Thyroid gland (tissue), 4 donors: ENCODE data around the gene LGR4. TPM values are rescaled to one million over a fixed set of nuclear protein-coding genes. Genes with fewer than 3 reads are reported as not detected.

Experiments used
- DNase-seq, 2 donors: peaks; one replicate each; pipeline ENCODE4 v3.0.0-alpha.2; 2019
- H3K27ac ChIP-seq, 3 donors: fragments of 200-600 bp; sonication (generic); 1 replicate in 2 of 3; 2 replicates in 1 of 3; pipeline ENCODE4 v1.5.1; 2016 to 2019; ENCODE audit warnings: mild to moderate bottlenecking in 1 of 3, moderate library complexity in 1 of 3
- H3K27me3 ChIP-seq: fragments of 200-600 bp; sonication (generic); one replicate; pipeline ENCODE4 v1.5.1; 2019
- H3K36me3 ChIP-seq, 2 donors: fragments of 200-600 bp; sonication (generic); one replicate each; pipeline ENCODE4 v1.5.1; 2016 to 2019
- H3K4me1 ChIP-seq, 2 donors: fragments of 200-600 bp; sonication (generic); one replicate each; pipeline ENCODE4 v1.5.1; 2017 to 2019
- H3K4me3 ChIP-seq, 3 donors: fragments of 200-600 bp; sonication (generic); replicated peaks in 1 of 3; 1 replicate in 2 of 3; 2 replicates in 1 of 3; pipeline ENCODE4 v1.5.1; 2016; ENCODE audit warnings: mild to moderate bottlenecking in 1 of 3
- H3K9me3 ChIP-seq: fragments of 200-600 bp; sonication (generic); one replicate; pipeline ENCODE4 v1.5.1; 2017
- CTCF ChIP-seq, 6 experiments: fragments of 200-600 bp in 3 of 6; fragments of 450-650 bp in 3 of 6; sonication (generic) in 3 of 6; IDR thresholded peaks; one replicate each; pipeline ENCODE4 v1.5.1; 2016 to 2019; ENCODE audit warnings: antibody characterized with exemption in 6 of 6, mild to moderate bottlenecking in 2 of 6, inconsistent platforms in 1 of 6, moderate library complexity in 1 of 6
- POLR2A ChIP-seq, 2 donors: fragments of 450-650 bp; IDR thresholded peaks; one replicate each; pipeline ENCODE4 v1.6.1; 2017; ENCODE audit warnings: antibody characterized with exemption in 2 of 2, mild to moderate bottlenecking in 2 of 2, moderate library complexity in 1 of 2
- WGBS, 2 donors: methylation state at CpG; one replicate each; pipeline ENCODE4 v1.1.5; 2017; 5-methylcytosine and 5-hydroxymethylcytosine counted together
- intact Hi-C: fragments of 100-400 bp; cut with DNase I; formaldehyde crosslinking; loops from one replicate; pipeline ENCODE4 v1.15.1; 2023
- total RNA-seq, 4 donors: library from RNA; depleted of rRNA; stranded (reverse); fragments of >200 nt; gene quantifications; one replicate each; pipeline ENCODE4 v1.2.3, GENCODE V29; 2016

LGR4 gene
- total RNA-seq, 4 donors from 2014 or later, result 40.8 to 62.1 (median 50.2) TPM

GRCh38 chr11:27506200-27507182, 33.9 kb upstream of the LGR4 start, which contains the start of gene LIN7C:
LIN7C (minus strand) TSS chr11:27506769; CDS start chr11:27506752, 17 bp downstream.
- Histone ChIP-seq H3K27me3 (no peaks in the 10 kb centered on the region), H3K4me1 (peaks cover 14 to 22% of the 10 kb centered on the region in 2 donors), H3K27ac (peak within 1 kb of the TSS; percentile 84 to 92 (median 90)), H3K9me3 (no peaks in the 10 kb centered on the region), H3K4me3 (peak within 1 kb of the TSS; percentile 56 to 90 (median 86)), H3K36me3 (no peaks in the 10 kb centered on the region)
- WGBS, 2 donors, result 1% methylated on average over 28 to 45 of the region's 60 CpGs
- intact Hi-C loops, result no loop called here
- peak; percentile 97 for DNase-seq
- no peak for TF ChIP-seq CTCF (IDR thresholded peaks at IDR 0.05)
- TF ChIP-seq POLR2A (IDR thresholded peaks at IDR 0.05), result peak in 1 of 2 donors; percentile 93

DNA sequence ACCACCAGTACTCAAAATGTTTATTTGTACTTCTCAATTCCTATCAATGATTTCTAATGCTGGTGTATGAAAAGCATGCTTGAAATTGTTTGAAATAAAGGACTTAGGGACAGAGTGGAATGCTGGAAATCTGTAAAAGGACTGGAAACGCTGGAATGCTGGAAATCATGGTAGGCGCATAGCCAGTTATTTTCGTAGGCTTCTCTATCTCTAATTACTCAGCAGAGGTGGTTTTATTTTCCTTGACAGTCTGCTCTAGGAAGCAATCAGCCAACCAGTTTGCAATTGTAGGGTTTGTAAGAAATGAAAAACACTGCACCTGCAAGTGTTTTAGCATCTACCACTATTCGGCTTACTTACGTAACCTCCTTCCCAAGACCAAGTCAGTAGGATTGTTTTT, 33.2 kb upstream of the LGR4 start:
- Histone ChIP-seq H3K9me3 (no peaks in the 10 kb centered on the region), H3K4me3 (peak overlapping the region in 2 of 3 donors; percentile 86 to 90), H3K27ac (peak overlapping the region in 2 of 3 donors; percentile 84 to 92), H3K4me1 (peaks cover 14 to 22% of the 10 kb centered on the region in 2 donors), H3K36me3 (peaks cover 0 to 4% of the 10 kb centered on the region in 2 donors), H3K27me3 (no peaks in the 10 kb centered on the region)
- no peak for DNase-seq
- intact Hi-C loops, result no loop called here
- no peak for TF ChIP-seq POLR2A (IDR thresholded peaks at IDR 0.05)
- 5 to 7% methylated on average over 5 of the region's 5 CpGs for WGBS, 2 donors

GRCh38 chr11:27504205-27504604, 31.6 kb upstream of the LGR4 start:
- DNase-seq, result no peak
- Histone ChIP-seq H3K27ac (no peak overlapping the region), H3K27me3 (no peaks in the 10 kb centered on the region), H3K36me3 (peaks cover 6 to 16% of the 10 kb centered on the region in 2 donors), H3K4me1 (peaks cover 14 to 22% of the 10 kb centered on the region in 2 donors), H3K9me3 (no peaks in the 10 kb centered on the region), H3K4me3 (no peak overlapping the region)
- WGBS, 2 donors, result 78 to 89% methylated on average over 2 of the region's 2 CpGs
- intact Hi-C loops, result no loop called here
- TF ChIP-seq POLR2A (IDR thresholded peaks at IDR 0.05), result no peak
- TF ChIP-seq CTCF (IDR thresholded peaks at IDR 0.05), result no peak

DNA sequence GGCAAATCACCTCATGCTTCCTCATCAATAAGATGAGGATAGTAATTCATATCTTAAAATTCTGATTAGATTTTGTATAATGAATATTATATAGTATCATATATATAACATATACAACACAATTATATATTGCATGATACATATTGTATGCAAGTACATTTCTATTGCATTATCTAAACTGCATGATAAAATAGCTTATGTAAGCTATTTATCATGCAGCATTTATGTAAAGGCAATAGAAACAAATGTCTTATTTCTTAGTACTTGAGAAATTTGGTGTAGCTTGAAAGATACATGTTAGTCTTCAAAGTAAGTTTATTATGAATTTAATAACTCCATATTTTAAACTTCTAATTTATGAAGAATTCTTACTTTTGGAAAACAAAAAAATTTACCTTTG, 28.5 kb upstream of the LGR4 start:
- Histone ChIP-seq H3K9me3 (no peaks in the 10 kb centered on the region), H3K4me3 (no peak overlapping the region), H3K27me3 (no peaks in the 10 kb centered on the region), H3K36me3 (peaks cover 11 to 23% of the 10 kb centered on the region in 2 donors), H3K4me1 (peaks cover 9 to 15% of the 10 kb centered on the region in 2 donors), H3K27ac (no peak overlapping the region)
- TF ChIP-seq CTCF (IDR thresholded peaks at IDR 0.05) (no peak), POLR2A (IDR thresholded peaks at IDR 0.05) (no peak)
- intact Hi-C loops, result no loop called here
- no peak for DNase-seq

- no peak overlapping the region for H3K27ac ChIP-seq
- H3K27me3 ChIP-seq, result no peaks in the 10 kb centered on the region
- intact Hi-C loops, result no loop called here
- no peak overlapping the region for H3K4me3 ChIP-seq
- no peak for DNase-seq
- TF ChIP-seq CTCF (IDR thresholded peaks at IDR 0.05) (no peak), POLR2A (IDR thresholded peaks at IDR 0.05) (no peak)
- H3K9me3 ChIP-seq, result no peaks in the 10 kb centered on the region
- WGBS, 2 donors, result 92 to 94% methylated on average over 1 of the region's 1 CpG
- peaks cover 11 to 26% of the 10 kb centered on the region in 2 donors for H3K36me3 ChIP-seq
- H3K4me1 ChIP-seq, result no peaks in the 10 kb centered on the region
These were observed 25.3 kb upstream of the LGR4 start for GRCh38 chr11:27497911-27498310.
